Measurements from ENCODE around the gene ALG12.

GRCh38 chr22:49884503-49885260 is 33.6 kb downstream of the ALG12 start:
- TF ChIP-seq POLR2A (IDR thresholded peaks at IDR 0.05) (no peak), CTCF (IDR thresholded peaks at IDR 0.05) (no peak), EP300 (IDR thresholded peaks at IDR 0.05) (no peak)

Data from ovary (tissue), 3 donors.